A549 treated with AZD9567 at 1 μM for 4 hours (cell line): ENCODE results near the gene WNK3. TPM values are rescaled to one million over a fixed set of nuclear protein-coding genes. Genes with fewer than 3 reads are reported as not detected.

Experiments
- total RNA-seq: library from RNA; stranded (reverse); fragments of 200-300 nt; extraction: Qiagen RNA extraction; gene quantifications from 5 replicates; pipeline ENCODE4 v1.2.3, GENCODE V29; 2022; ENCODE audit not compliant: insufficient read depth

Gene WNK3
- total RNA-seq: 0.02 to 0.13 TPM (median 0.05 TPM) in 4 of 5 replicates, not detected in the other

DNA sequence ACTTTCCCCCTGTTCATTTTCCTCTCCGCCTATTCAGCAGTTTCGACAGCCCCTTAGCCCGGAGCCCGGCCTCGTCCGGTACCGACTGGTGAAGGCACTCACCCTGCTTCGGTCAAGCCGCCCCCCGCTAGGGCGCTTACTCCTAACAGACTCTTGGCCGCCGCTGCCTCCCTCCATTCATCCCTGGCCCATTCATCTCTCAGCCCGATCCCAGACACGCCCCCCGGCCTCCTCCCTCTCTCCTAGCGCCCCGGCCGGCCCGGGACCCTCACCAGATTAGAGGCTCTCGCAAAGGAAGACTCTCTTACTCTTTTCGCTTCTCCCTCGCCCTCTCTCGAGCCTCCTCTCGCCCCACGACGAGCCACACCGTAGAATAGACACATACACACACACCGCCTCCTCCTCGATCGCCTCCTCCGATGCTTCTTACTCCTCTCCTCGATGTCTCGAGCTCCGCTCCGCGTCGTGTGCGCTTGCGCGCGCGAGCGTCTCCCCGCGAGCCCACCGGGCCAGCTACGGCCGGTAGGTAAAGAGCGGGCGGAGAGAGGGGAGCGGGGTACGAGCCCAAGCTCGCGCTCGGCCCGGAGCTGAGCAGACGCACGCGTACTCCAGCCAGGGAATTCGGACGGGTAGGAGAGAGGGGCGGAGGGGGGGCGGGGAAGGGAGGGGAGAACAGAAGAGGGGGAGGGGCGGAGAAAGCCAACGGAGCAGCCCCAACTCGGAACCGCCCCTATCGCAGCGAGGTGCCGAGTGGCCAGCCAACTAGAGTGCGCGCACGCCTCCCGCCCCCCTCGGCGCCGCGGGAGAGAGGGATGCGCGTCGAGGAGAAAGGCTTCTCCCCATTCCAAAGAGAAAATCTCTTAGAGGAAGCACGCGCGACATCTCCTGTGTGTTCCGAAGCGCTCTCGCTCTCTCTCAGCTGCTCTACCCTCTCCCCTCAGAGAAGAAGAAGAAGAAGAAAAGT lies at the start of gene WNK3:
WNK3 (minus strand) TSS at position 633 of the 964 bp plus-strand sequence.

DNA sequence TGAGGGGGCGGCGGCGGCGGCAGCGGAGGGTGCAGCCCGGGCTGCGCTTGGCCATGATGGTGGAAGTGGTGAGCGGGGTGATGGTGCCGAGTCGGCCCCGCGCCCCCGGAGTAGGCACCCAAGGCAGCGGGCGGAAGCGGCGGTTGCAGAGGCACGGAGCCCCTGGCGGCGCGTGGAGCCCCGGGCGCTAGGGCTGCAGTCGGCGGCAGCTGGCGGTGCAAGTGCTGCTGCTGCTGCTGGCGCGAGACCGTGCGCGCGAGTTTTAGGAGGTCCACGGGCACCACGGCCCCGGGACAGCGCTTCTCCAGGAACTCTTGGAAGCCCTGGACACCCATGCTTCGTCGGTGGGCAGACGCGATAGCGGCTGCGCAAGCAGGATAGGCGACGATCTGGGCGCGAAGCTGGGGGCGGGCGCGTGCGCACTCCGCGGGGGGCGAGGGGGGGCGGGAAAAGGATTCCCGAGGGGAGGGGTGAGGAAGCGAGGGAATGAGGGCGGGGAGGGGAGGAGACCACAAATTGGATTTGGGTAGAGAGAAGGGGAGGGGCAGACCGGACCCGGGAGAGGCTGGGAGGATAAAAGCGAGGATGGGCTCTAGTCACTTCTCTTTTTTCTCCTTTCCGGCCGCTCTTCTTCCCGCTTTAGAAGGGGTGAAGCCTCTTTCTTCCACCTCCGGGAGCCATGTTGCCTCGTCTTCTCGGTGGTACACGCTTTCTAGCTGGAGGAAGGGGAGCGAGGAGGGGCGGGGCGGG lies 174.8 kb downstream of the WNK3 start, which contains the start of gene FAM120C:
FAM120C (minus strand) TSS at position 391 of the 750 bp plus-strand sequence; CDS start at position 335, 56 bp downstream.

Other genes starting within 250 kb of the WNK3 start
- 4.8 to 6.1 TPM (median 5.5 TPM) in 5 replicates for gene FAM120C, start 174.8 kb downstream of the WNK3 start, total RNA-seq
- 50.1 to 57.3 TPM (median 52.1 TPM) in 5 replicates for gene TSR2, start 82.4 kb upstream of the WNK3 start, total RNA-seq
- gene FGD1, start 138.2 kb upstream of the WNK3 start, total RNA-seq: 5.2 to 6.7 TPM (median 5.6 TPM) in 5 replicates
- 16.5 to 18.1 TPM (median 17.1 TPM) in 5 replicates for gene GNL3L, start 172.2 kb upstream of the WNK3 start, total RNA-seq